Neutrophil (primary cell): ENCODE results near the gene PPP2R2C.

Source experiments
- H3K27ac ChIP-seq: fragments of 200-600 bp; sonication (generic); 2 replicates; pipeline ENCODE4 v1.5.1; 2016; ENCODE audit warnings: mild to moderate bottlenecking, moderate library complexity
- H3K27me3 ChIP-seq: fragments of 200-600 bp; sonication (generic); 2 replicates; pipeline ENCODE4 v1.6.0; 2016; ENCODE audit warnings: mild to moderate bottlenecking
- H3K36me3 ChIP-seq: fragments of 200-600 bp; sonication (generic); 2 replicates; pipeline ENCODE4 v1.5.1; 2017
- H3K4me1 ChIP-seq, 2 experiments: fragments of 200-600 bp in 1 of 2; sonication (generic) in 1 of 2; 1 replicate in 1 of 2; 2 replicates in 1 of 2; pipeline versions ENCODE4 v1.5.1 to v1.6.1; 2013 to 2016; ENCODE audit warnings: low read depth in 1 of 2, low read length in 1 of 2, mild to moderate bottlenecking in 1 of 2, moderate library complexity in 1 of 2; ENCODE audit not compliant: control insufficient read depth in 1 of 2, insufficient read depth in 1 of 2
- H3K4me3 ChIP-seq, 2 experiments: fragments of 200-600 bp in 1 of 2; sonication (generic) in 1 of 2; 1 replicate in 1 of 2; 2 replicates in 1 of 2; pipeline ENCODE4 v1.5.1; 2013 to 2016; ENCODE audit warnings: low read depth in 1 of 2, low read length in 1 of 2, mild to moderate bottlenecking in 1 of 2, moderate library complexity in 1 of 2
- H3K9me3 ChIP-seq: fragments of 200-600 bp; sonication (generic); 2 replicates; pipeline ENCODE4 v1.5.1; 2016
- CTCF ChIP-seq: fragments of 200-600 bp; sonication (generic); IDR thresholded peaks from 2 replicates; pipeline ENCODE4 v1.5.1; 2016; ENCODE audit warnings: antibody characterized with exemption

The PPP2R2C gene

GRCh38 chr4:6489927-6490326, 17.5 kb upstream of the PPP2R2C start:
- TF ChIP-seq CTCF = no peak
- Histone ChIP-seq H3K4me1 (no peaks in the 10 kb centered on the region), H3K27me3 (peaks cover 16% of the 10 kb centered on the region), H3K36me3 (no peaks in the 10 kb centered on the region), H3K4me3 (no peak overlapping the region), H3K9me3 (no peaks in the 10 kb centered on the region), H3K27ac (no peak overlapping the region)

- H3K4me1 ChIP-seq = no peaks in the 10 kb centered on the region
- no peak overlapping the region for H3K4me3 ChIP-seq
- peaks cover 18% of the 10 kb centered on the region for H3K27me3 ChIP-seq
- H3K9me3 ChIP-seq = no peaks in the 10 kb centered on the region
- no peak for TF ChIP-seq CTCF
- H3K36me3 ChIP-seq = no peaks in the 10 kb centered on the region
- H3K27ac ChIP-seq = no peak overlapping the region
Observed at GRCh38 chr4:6487466-6487865, 15.1 kb upstream of the PPP2R2C start.

GRCh38 chr4:6480534-6481088, 8.2 kb upstream of the PPP2R2C start:
- Histone ChIP-seq H3K36me3 (no peaks in the 10 kb centered on the region), H3K27me3 (peaks cover 55% of the 10 kb centered on the region), H3K4me3 (no peak overlapping the region), H3K9me3 (no peaks in the 10 kb centered on the region), H3K27ac (no peak overlapping the region), H3K4me1 (no peaks in the 10 kb centered on the region)
- no peak for TF ChIP-seq CTCF

GRCh38 chr4:6478546-6479220, 6.3 kb upstream of the PPP2R2C start:
- no peaks in the 10 kb centered on the region for H3K36me3 ChIP-seq
- no peaks in the 10 kb centered on the region for H3K9me3 ChIP-seq
- H3K4me1 ChIP-seq = no peaks in the 10 kb centered on the region
- no peak overlapping the region for H3K4me3 ChIP-seq
- H3K27me3 ChIP-seq = peaks cover 67% of the 10 kb centered on the region
- no peak overlapping the region for H3K27ac ChIP-seq
- no peak for TF ChIP-seq CTCF

- Histone ChIP-seq H3K4me1 (no peaks in the 10 kb centered on the region), H3K27ac (no peak overlapping the region), H3K4me3 (no peak overlapping the region), H3K9me3 (no peaks in the 10 kb centered on the region), H3K27me3 (peaks cover 67% of the 10 kb centered on the region), H3K36me3 (no peaks in the 10 kb centered on the region)
- no peak for TF ChIP-seq CTCF
Observed at GRCh38 chr4:6476893-6477292, 4.5 kb upstream of the PPP2R2C start.
